Measurements from ENCODE around the gene SLC38A8. TPM values are rescaled to one million over a fixed set of nuclear protein-coding genes. Genes with fewer than 3 reads are reported as not detected.
A peak's percentile ranks its signal among the peaks of the same experiment; 100 is the strongest.

SLC38A8 gene
- total RNA-seq, 5 donors from 2014 or later (not counting 1 experiment from before 2014, with no cell fraction given): not detected

DNA sequence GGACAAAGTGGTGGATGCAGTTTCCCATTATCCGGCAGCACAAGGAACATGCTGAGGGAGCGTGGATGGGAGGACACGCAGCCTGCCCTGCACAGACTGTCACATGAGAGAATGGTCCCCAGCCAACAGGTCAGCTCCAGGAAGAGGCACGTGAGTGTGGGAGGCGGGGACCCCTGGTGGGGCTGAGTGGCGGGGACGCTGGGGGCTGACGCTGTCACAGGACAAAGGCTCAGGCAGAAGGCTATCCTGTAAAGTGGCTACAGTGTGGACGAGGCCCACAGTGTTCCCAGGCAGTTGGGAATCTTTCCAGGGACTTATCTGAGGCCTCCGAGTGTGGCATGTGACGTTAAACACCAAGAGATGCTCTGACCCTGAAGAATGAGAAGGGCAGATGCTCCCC is 43.7 kb upstream of the SLC38A8 start:
- no peak overlapping the region for H3K4me3 ChIP-seq (ENCODE audit: control insufficient read depth in 1 of 2, extremely low read depth in 1 of 2, low read length in 1 of 2)
- ATAC-seq (replicated peaks in 1 of 4): no peak
- no peaks in the 10 kb centered on the region for H3K9me3 Mint-ChIP-seq
- H3K36me3 Mint-ChIP-seq: peaks cover 55% of the 10 kb centered on the region
- no peaks in the 10 kb centered on the region for H3K27me3 Mint-ChIP-seq
- H3K36me3 ChIP-seq (ENCODE audit: control insufficient read depth in 2 of 2, extremely low read depth in 1 of 2, insufficient read depth in 1 of 2, low read length in 1 of 2): peaks cover 13 to 79% of the 10 kb centered on the region in 2 donors
- peaks cover 13 to 27% of the 10 kb centered on the region in 2 experiments for H3K4me1 ChIP-seq (ENCODE audit: control insufficient read depth in 1 of 2, extremely low read depth in 1 of 2, insufficient read depth in 2 of 2, low read length in 2 of 2)
- peak overlapping the region; percentile 30 to 46 for H3K27ac Mint-ChIP-seq
- 92% methylated on average over 11 of the region's 11 CpGs for WGBS (ENCODE audit: insufficient coverage)
- no peak for DNase-seq
- H3K4me1 Mint-ChIP-seq: peaks cover 39 to 52% (median 47%) of the 10 kb centered on the region in 3 donors
- no peaks in the 10 kb centered on the region for H3K27me3 ChIP-seq (replicated peaks in 1 of 2; ENCODE audit: control insufficient read depth in 2 of 2, extremely low read depth in 1 of 2, insufficient read depth in 2 of 2, low read length in 1 of 2)
- ChIA-PET POLR2A (interaction anchor here in 1 of 2 donors (0.6 kb wide), 1 partner anchor 639 kb away, joined by 4 read pairs; no protein-coding TSS in a partner anchor), CTCF (interaction anchor here (1.5 to 8.0 kb wide), 3 partner anchors 30 to 101 kb away, joined by 5 to 67 read pairs (median 7); partner anchors contain the start of genes TAF1C (in 2 of the 2) and MBTPS1 (in 1 of the 2))
- H3K4me3 Mint-ChIP-seq: no peak overlapping the region
- no peaks in the 10 kb centered on the region for H3K9me3 ChIP-seq
- no peak overlapping the region for H3K27ac ChIP-seq (ENCODE audit: low read length)

DNA sequence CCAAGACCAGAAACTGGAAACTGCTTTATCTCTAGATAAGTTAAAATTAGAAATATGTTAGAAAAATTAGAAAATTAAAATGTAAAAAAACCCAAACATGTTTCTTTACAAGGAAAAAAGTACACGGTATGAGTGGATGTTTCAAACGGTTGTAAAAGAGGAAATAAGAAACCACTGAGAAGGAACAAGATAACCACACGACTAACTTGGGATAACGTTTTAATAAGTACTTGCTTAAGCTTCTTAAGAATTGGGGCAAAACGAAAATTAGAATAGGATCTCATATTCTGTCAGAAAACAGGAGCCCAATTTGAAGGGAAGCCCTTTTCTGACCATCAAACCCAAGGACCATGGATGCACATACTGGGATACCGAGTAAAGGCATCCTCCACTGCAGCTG is 43.2 kb upstream of the SLC38A8 start:
- CTCF ChIA-PET: interaction anchor here (0.6 to 8.0 kb wide), 11 partner anchors 10 to 1939 kb away, joined by 3 to 67 read pairs (median 6); partner anchors contain the start of genes TAF1C (in 2 of the 2) and MBTPS1 (in 1 of the 2)
- Mint-ChIP-seq H3K4me3 (no peak overlapping the region), H3K36me3 (peaks cover 57% of the 10 kb centered on the region), H3K27me3 (no peaks in the 10 kb centered on the region), H3K27ac (peak overlapping the region; percentile 30 to 46), H3K4me1 (peaks cover 37 to 52% (median 51%) of the 10 kb centered on the region in 3 donors), H3K9me3 (no peaks in the 10 kb centered on the region)
- DNase-seq (no peak), ATAC-seq (replicated peaks in 1 of 4) (no peak)
- Histone ChIP-seq H3K4me1 (ENCODE audit: control insufficient read depth in 1 of 2, extremely low read depth in 1 of 2, insufficient read depth in 2 of 2, low read length in 2 of 2) (peaks cover 13 to 27% of the 10 kb centered on the region in 2 experiments), H3K4me3 (ENCODE audit: control insufficient read depth in 1 of 2, extremely low read depth in 1 of 2, low read length in 1 of 2) (no peak overlapping the region), H3K36me3 (ENCODE audit: control insufficient read depth in 2 of 2, extremely low read depth in 1 of 2, insufficient read depth in 1 of 2, low read length in 1 of 2) (peaks cover 12 to 80% of the 10 kb centered on the region in 2 donors), H3K27ac (ENCODE audit: low read length) (no peak overlapping the region), H3K27me3 (replicated peaks in 1 of 2; ENCODE audit: control insufficient read depth in 2 of 2, extremely low read depth in 1 of 2, insufficient read depth in 2 of 2, low read length in 1 of 2) (no peaks in the 10 kb centered on the region), H3K9me3 (no peaks in the 10 kb centered on the region)
- WGBS (ENCODE audit: insufficient coverage): no CpG with 5 or more reads among the region's 6 CpGs
- POLR2A ChIA-PET: no interaction called here

DNA sequence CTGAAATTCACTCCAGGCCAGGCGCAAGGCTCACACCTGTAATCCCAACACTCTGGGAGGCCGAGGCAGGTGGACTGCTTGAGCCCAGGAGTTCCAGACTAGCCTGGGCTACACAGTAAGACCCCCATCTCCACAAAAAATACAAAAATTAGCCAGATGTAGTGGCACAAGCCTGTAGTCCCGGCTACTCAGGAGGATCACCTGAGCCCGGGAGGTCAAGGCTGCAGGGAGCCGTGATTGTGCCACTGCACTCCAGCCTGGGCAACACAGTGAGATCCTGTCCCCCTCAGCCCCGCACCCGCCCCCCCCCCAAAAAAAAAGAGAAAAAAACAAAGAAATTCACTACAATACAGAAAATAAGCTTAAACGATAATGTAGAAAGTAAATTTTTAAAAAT is 42.7 kb upstream of the SLC38A8 start:
- H3K4me1 ChIP-seq (ENCODE audit: control insufficient read depth in 1 of 2, extremely low read depth in 1 of 2, insufficient read depth in 2 of 2, low read length in 2 of 2): peaks cover 13 to 27% of the 10 kb centered on the region in 2 experiments
- H3K27ac ChIP-seq (ENCODE audit: low read length): no peak overlapping the region
- Mint-ChIP-seq H3K27me3 (no peaks in the 10 kb centered on the region), H3K4me3 (no peak overlapping the region), H3K27ac (no peak overlapping the region), H3K9me3 (no peaks in the 10 kb centered on the region), H3K4me1 (peaks cover 36 to 52% (median 52%) of the 10 kb centered on the region in 3 donors), H3K36me3 (peaks cover 58% of the 10 kb centered on the region)
- peaks cover 15 to 80% of the 10 kb centered on the region in 2 donors for H3K36me3 ChIP-seq (ENCODE audit: control insufficient read depth in 2 of 2, extremely low read depth in 1 of 2, insufficient read depth in 1 of 2, low read length in 1 of 2)
- CTCF ChIA-PET: interaction anchor here (0.6 to 8.0 kb wide), 14 partner anchors 11 to 1940 kb away, joined by 3 to 67 read pairs (median 5); partner anchors contain the start of genes TAF1C (in 2 of the 2), DNAAF1 (in 1 of the 2), HSDL1 (in 1 of the 2) and MBTPS1 (in 1 of the 2)
- POLR2A ChIA-PET: no interaction called here
- ATAC-seq (replicated peaks in 1 of 4): no peak
- H3K9me3 ChIP-seq: no peaks in the 10 kb centered on the region
- H3K27me3 ChIP-seq (replicated peaks in 1 of 2; ENCODE audit: control insufficient read depth in 2 of 2, extremely low read depth in 1 of 2, insufficient read depth in 2 of 2, low read length in 1 of 2): no peaks in the 10 kb centered on the region
- no peak overlapping the region for H3K4me3 ChIP-seq (ENCODE audit: control insufficient read depth in 1 of 2, extremely low read depth in 1 of 2, low read length in 1 of 2)
- 49% methylated on average over 2 of the region's 8 CpGs for WGBS (ENCODE audit: insufficient coverage)
- no peak for DNase-seq

DNA sequence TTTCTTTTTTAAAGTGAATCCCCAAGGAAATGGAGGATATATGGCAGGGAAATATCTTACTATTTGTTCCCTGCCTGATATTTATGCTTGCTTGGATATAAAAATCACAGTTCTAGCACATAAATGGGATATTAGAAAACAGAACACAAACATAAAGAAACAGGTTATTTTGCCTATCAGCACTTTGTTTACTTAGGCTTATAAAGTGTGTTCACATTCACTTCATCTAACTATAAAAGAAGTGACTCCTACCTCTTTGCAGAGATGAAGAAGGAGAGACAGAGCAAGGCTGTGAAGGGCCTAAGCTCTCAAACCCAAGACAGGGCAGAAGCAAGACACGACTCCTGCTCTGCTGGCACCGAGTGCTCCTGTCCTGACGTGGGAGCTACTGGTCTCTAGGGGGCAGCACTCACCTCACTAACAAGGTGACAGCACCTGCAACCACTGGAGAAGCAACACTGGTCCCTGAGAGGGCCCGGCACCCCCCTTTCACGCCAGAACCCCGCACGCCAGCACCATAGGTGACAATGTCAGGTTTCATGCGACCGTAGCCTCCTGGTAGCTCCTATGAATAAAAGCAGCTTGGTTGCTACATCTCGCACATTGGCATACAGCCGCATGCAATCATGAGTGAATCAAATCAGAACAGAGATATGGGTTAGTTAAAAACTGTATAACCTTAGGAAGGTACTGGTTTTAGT is 42.1 kb upstream of the SLC38A8 start:
- WGBS (ENCODE audit: insufficient coverage): 35% methylated on average over 10 of the region's 11 CpGs
- POLR2A ChIA-PET: no interaction called here

DNA sequence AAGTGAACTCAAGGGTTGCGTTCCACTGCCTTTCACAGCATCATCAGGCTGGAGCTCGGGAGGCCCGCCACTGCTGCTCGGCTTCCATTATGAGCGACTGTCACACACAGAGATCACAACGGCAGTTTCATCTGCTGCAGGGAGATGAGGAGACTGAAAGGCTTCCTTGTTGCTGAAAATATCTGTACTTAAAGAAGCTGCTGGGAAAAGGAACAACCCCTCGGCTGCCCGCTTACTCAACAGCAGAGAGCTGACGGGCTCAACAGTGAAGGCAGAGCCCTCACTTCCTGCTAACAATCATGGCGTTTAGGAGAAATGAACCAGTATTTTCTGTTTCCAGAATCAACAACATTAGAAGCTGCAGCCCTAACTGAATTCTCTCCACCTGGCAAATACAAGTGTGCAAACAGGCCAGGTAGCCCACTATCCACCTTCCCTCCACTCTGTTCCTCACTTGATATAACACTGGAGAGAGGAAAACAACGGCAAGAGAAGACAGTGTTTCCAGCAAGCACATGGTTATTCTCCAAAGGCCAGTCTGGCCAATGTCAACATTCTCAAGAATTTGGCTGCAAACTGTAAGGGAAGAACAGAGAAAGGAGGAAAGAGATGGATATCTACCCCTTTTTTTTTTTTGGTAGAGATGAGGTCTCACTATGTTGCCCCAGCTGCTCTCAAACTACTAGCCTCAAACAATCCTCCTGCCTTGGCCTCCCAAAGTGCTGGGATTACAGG is 40.4 kb upstream of the SLC38A8 start:
- H3K9me3 ChIP-seq: no peaks in the 10 kb centered on the region
- no peak overlapping the region for H3K27ac Mint-ChIP-seq
- H3K4me3 ChIP-seq (ENCODE audit: control insufficient read depth in 1 of 2, extremely low read depth in 1 of 2, low read length in 1 of 2): no peak overlapping the region
- peaks cover 56% of the 10 kb centered on the region for H3K36me3 Mint-ChIP-seq
- ChIA-PET POLR2A (interaction anchor here in 1 of 2 donors (0.6 kb wide), 1 partner anchor 36 kb away, joined by 4 read pairs; no protein-coding TSS in a partner anchor), CTCF (interaction anchor here (1.1 to 8.0 kb wide), 2 partner anchors 14 to 104 kb away, joined by 3 to 67 read pairs; partner anchors contain the start of gene TAF1C (in 1 of the 2))
- no peaks in the 10 kb centered on the region for H3K9me3 Mint-ChIP-seq
- DNase-seq: no peak
- H3K4me1 ChIP-seq (ENCODE audit: control insufficient read depth in 1 of 2, extremely low read depth in 1 of 2, insufficient read depth in 2 of 2, low read length in 2 of 2): peaks cover 4 to 15% of the 10 kb centered on the region in 2 experiments
- peaks cover 29 to 44% (median 33%) of the 10 kb centered on the region in 3 donors for H3K4me1 Mint-ChIP-seq
- no peak overlapping the region for H3K27ac ChIP-seq (ENCODE audit: low read length)
- no peak for ATAC-seq (replicated peaks in 1 of 4)
- H3K4me3 Mint-ChIP-seq: no peak overlapping the region
- H3K27me3 Mint-ChIP-seq: no peaks in the 10 kb centered on the region
- peaks cover 15 to 82% of the 10 kb centered on the region in 2 donors for H3K36me3 ChIP-seq (ENCODE audit: control insufficient read depth in 2 of 2, extremely low read depth in 1 of 2, insufficient read depth in 1 of 2, low read length in 1 of 2)
- WGBS (ENCODE audit: insufficient coverage): 89% methylated on average over 4 of the region's 11 CpGs
- no peaks in the 10 kb centered on the region for H3K27me3 ChIP-seq (replicated peaks in 1 of 2; ENCODE audit: control insufficient read depth in 2 of 2, extremely low read depth in 1 of 2, insufficient read depth in 2 of 2, low read length in 1 of 2)

More for the DNA sequence above, 42.1 kb upstream of the SLC38A8 start:
- Histone ChIP-seq H3K9me3 (no peaks in the 10 kb centered on the region), H3K27me3 (replicated peaks in 1 of 2; ENCODE audit: control insufficient read depth in 2 of 2, extremely low read depth in 1 of 2, insufficient read depth in 2 of 2, low read length in 1 of 2) (no peaks in the 10 kb centered on the region), H3K4me1 (ENCODE audit: control insufficient read depth in 1 of 2, extremely low read depth in 1 of 2, insufficient read depth in 2 of 2, low read length in 2 of 2) (peaks cover 13 to 27% of the 10 kb centered on the region in 2 experiments), H3K27ac (ENCODE audit: low read length) (no peak overlapping the region), H3K36me3 (ENCODE audit: control insufficient read depth in 2 of 2, extremely low read depth in 1 of 2, insufficient read depth in 1 of 2, low read length in 1 of 2) (peaks cover 15 to 80% of the 10 kb centered on the region in 2 donors), H3K4me3 (ENCODE audit: control insufficient read depth in 1 of 2, extremely low read depth in 1 of 2, low read length in 1 of 2) (no peak overlapping the region)
- CTCF ChIA-PET: interaction anchor here (0.5 to 8.0 kb wide), 12 partner anchors 12 to 801 kb away, joined by 3 to 67 read pairs (median 4); partner anchors contain the start of genes TAF1C (in 2 of the 2), DNAAF1 (in 1 of the 2), HSDL1 (in 1 of the 2) and MBTPS1 (in 1 of the 2)
- ATAC-seq (replicated peaks in 1 of 4) (peak; percentile 74 to 91 (median 84)), DNase-seq (peak; percentile 27 to 85 (median 64))
- H3K9me3 Mint-ChIP-seq: no peaks in the 10 kb centered on the region
- H3K4me1 Mint-ChIP-seq: peaks cover 39 to 53% (median 48%) of the 10 kb centered on the region in 3 donors
- no peaks in the 10 kb centered on the region for H3K27me3 Mint-ChIP-seq
- peaks cover 58% of the 10 kb centered on the region for H3K36me3 Mint-ChIP-seq
- no peak overlapping the region for H3K4me3 Mint-ChIP-seq
- peak overlapping the region; percentile 23 to 52 for H3K27ac Mint-ChIP-seq

DNA sequence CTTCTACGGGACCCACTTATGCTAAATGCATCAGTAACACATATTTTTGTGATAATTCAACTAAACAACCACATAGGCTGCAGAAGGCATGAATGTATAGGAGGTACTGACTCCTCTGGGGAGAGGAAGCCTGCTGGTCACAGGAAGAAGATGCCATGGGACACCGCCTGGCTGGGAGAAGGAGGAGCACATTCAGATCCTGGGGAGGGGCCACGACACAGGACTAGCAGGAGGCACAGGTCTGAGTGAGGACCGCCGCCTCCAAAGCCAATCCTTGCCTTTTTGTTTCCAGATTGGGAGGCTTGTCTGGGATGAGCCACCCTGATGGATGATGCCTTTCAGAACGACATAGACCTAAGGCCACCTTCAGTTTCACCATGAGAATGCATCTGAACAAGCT is 39.5 kb upstream of the SLC38A8 start:
- WGBS (ENCODE audit: insufficient coverage): 91% methylated on average over 4 of the region's 6 CpGs
- Histone ChIP-seq H3K27me3 (replicated peaks in 1 of 2; ENCODE audit: control insufficient read depth in 2 of 2, extremely low read depth in 1 of 2, insufficient read depth in 2 of 2, low read length in 1 of 2) (no peaks in the 10 kb centered on the region), H3K36me3 (ENCODE audit: control insufficient read depth in 2 of 2, extremely low read depth in 1 of 2, insufficient read depth in 1 of 2, low read length in 1 of 2) (peaks cover 15 to 82% of the 10 kb centered on the region in 2 donors), H3K4me1 (ENCODE audit: control insufficient read depth in 1 of 2, extremely low read depth in 1 of 2, insufficient read depth in 2 of 2, low read length in 2 of 2) (peaks cover 0 to 11% of the 10 kb centered on the region in 2 experiments), H3K4me3 (ENCODE audit: control insufficient read depth in 1 of 2, extremely low read depth in 1 of 2, low read length in 1 of 2) (no peak overlapping the region), H3K9me3 (no peaks in the 10 kb centered on the region), H3K27ac (ENCODE audit: low read length) (no peak overlapping the region)
- CTCF ChIA-PET: interaction anchor here in 1 of 2 donors (8.0 kb wide), 1 partner anchor 105 kb away, joined by 67 read pairs; the partner anchor contains the start of gene TAF1C
- Mint-ChIP-seq H3K36me3 (peaks cover 60% of the 10 kb centered on the region), H3K4me1 (peaks cover 31 to 41% (median 32%) of the 10 kb centered on the region in 3 donors), H3K27ac (no peak overlapping the region), H3K27me3 (no peaks in the 10 kb centered on the region), H3K9me3 (no peaks in the 10 kb centered on the region), H3K4me3 (no peak overlapping the region)
- POLR2A ChIA-PET: no interaction called here
- ATAC-seq (replicated peaks in 1 of 4) (no peak), DNase-seq (no peak)

All from T-cell (primary cell).